HepG2 (cell line): Measurements from ENCODE around the gene PYURF. TPM values are rescaled to one million over a fixed set of nuclear protein-coding genes. Genes with fewer than 3 reads are reported as not detected.

Experiments used
- ATAC-seq: fragments of 200-7000 bp; cut with Tn5 transposase; 3 replicates; pipeline ENCODE4 v1.9.1; 2020; ENCODE audit warnings: mild to moderate bottlenecking, moderate library complexity
- BruUV-seq: library from RNA; stranded (reverse); fragments of 400-500 nt; replicated peaks from 2 replicates; lab custom pipeline; 2021; lab: Mats Ljungman, UMichigan
- CTCF ChIA-PET: fragments of 300-600 bp; formaldehyde crosslinking; extraction: SDS; loops from one replicate; lab custom pipeline; 2021; ENCODE audit warnings: low total read pairs, inconsistent platforms, low intra/inter-chr PET ratio; lab: Yijun Ruan, JAX
- POLR2A ChIA-PET: fragments of 350-600 bp; sonication (Branson Sonifier 250); formaldehyde crosslinking; loops from one replicate; lab custom pipeline; 2020; ENCODE audit warnings: antibody characterized with exemption, inconsistent platforms; lab: Yijun Ruan, JAX
- DNase-seq: peaks from one replicate; pipeline ENCODE4 v3.0.0-alpha.2; 2015; ENCODE audit warnings: low spot score
- FAIRE-seq: peaks from 3 replicates; lab custom pipeline; 2011; peaks lifted over from hg19 to GRCh38; lab: Jason Lieb, UNC
- H2AFZ ChIP-seq: one replicate; pipeline ENCODE4 v1.6.1; 2011; ENCODE audit warnings: low read length, inconsistent platforms
- H3K27ac ChIP-seq: fragments of 300-600 bp; 3 replicates; pipeline ENCODE4 v1.8.0; 2011; ENCODE audit warnings: mixed run types, mild to moderate bottlenecking, mixed read lengths, low read length, inconsistent platforms; ENCODE audit not compliant: insufficient read depth; ENCODE audit errors: extremely low read length
- H3K27me3 ChIP-seq, 2 experiments: fragments of 200-600 bp in 1 of 2; 2 replicates in 1 of 2; 3 replicates in 1 of 2; pipeline versions ENCODE4 v1.6.0 to v1.8.0; 2011; ENCODE audit warnings: low read length in 2 of 2, mild to moderate bottlenecking in 2 of 2, moderate library complexity in 2 of 2, inconsistent platforms in 1 of 2; ENCODE audit not compliant: insufficient read depth in 2 of 2, control insufficient read depth in 1 of 2
- H3K36me3 ChIP-seq, 2 experiments: fragments of 200-600 bp in 1 of 2; replicated peaks in 1 of 2; 2 replicates in 1 of 2; 3 replicates in 1 of 2; pipeline versions ENCODE4 v1.5.1 to v1.8.0; 2011; ENCODE audit warnings: low read length in 2 of 2, inconsistent platforms in 1 of 2; ENCODE audit not compliant: insufficient read depth in 2 of 2, control insufficient read depth in 1 of 2
- H3K4me1 ChIP-seq: 2 replicates; pipeline ENCODE4 v1.5.1; 2012; ENCODE audit warnings: low read length, inconsistent platforms; ENCODE audit not compliant: insufficient read depth
- H3K4me2 ChIP-seq: 2 replicates; pipeline ENCODE4 v1.6.0; 2011; ENCODE audit warnings: low read depth, low read length, inconsistent platforms
- H3K4me3 ChIP-seq, 3 experiments: fragments of 200-600 bp in 1 of 3; sonication (generic), shearing (Covaris generic) in 1 of 3; replicated peaks in 1 of 3; 2 replicates each; pipeline ENCODE4 v1.5.1; 2011 to 2016; ENCODE audit warnings: low read length in 3 of 3, inconsistent platforms in 2 of 3, low read depth in 2 of 3, mild to moderate bottlenecking in 2 of 3, control low read depth in 1 of 3, mixed read lengths in 1 of 3; ENCODE audit not compliant: insufficient read depth in 1 of 3
- H3K79me2 ChIP-seq: one replicate; pipeline ENCODE4 v1.6.1; 2011; ENCODE audit warnings: low read length, inconsistent platforms; ENCODE audit not compliant: insufficient read depth
- H3K9ac ChIP-seq: 2 replicates; pipeline ENCODE4 v1.6.0; 2011; ENCODE audit warnings: mild to moderate bottlenecking, low read depth, low read length, inconsistent platforms; ENCODE audit not compliant: insufficient read depth
- H3K9me3 ChIP-seq: 2 replicates; pipeline ENCODE4 v1.5.1; 2012; ENCODE audit warnings: mild to moderate bottlenecking, low read length
- H4K20me1 ChIP-seq: 2 replicates; pipeline ENCODE4 v1.6.0; 2011; ENCODE audit warnings: inconsistent platforms, mild to moderate bottlenecking, low read length, moderate library complexity; ENCODE audit not compliant: insufficient read depth
- ARID3A ChIP-seq: IDR thresholded peaks from 2 replicates; pipeline ENCODE4 v1.6.1; 2012; ENCODE audit warnings: low read depth, low read length, improper control_type of control experiment
- ATAD3A ChIP-seq: sonication (generic); formaldehyde crosslinking; IDR thresholded peaks from 2 replicates; pipeline ENCODE4 v1.4.0; 2020; ENCODE audit warnings: missing genetic modification reagents
- BCLAF1 ChIP-seq: fragments of 450-650 bp; IDR thresholded peaks from 2 replicates; pipeline ENCODE4 v1.6.1; 2017; ENCODE audit warnings: mild to moderate bottlenecking
- PATZ1 ChIP-seq: sonication (generic); formaldehyde crosslinking; IDR thresholded peaks from 2 replicates; pipeline ENCODE4 v1.4.0; 2020; ENCODE audit warnings: missing genetic modification reagents
- RFX1 ChIP-seq: fragments of 450-650 bp; IDR thresholded peaks from 2 replicates; pipeline ENCODE4 v1.6.1; 2017
- ZBTB21 ChIP-seq: sonication (generic); formaldehyde crosslinking; IDR thresholded peaks from 2 replicates; pipeline ENCODE4 v1.4.0; 2020; ENCODE audit warnings: missing genetic modification reagents
- ZKSCAN8 ChIP-seq: IDR thresholded peaks from 2 replicates; pipeline ENCODE4 v1.6.1; 2016; ENCODE audit warnings: borderline replicate concordance, missing genetic modification reagents, missing compliant biosample characterization
- WGBS: methylation state at CpG from one replicate; pipeline ENCODE4 v1.1.6; 2017; ENCODE audit warnings: low lambda C conversion rate; 5-methylcytosine and 5-hydroxymethylcytosine counted together
- in situ Hi-C: cut with HindIII; loops from 2 replicates; pipeline ENCODE4 v1.10.0; 2017; ENCODE audit warnings: low pct_unique_long_range_greater_than_20kb; ENCODE audit not compliant: extremely low pct_ligation_motif_present
- intact Hi-C: fragments of 100-400 bp; cut with micrococcal nuclease; formaldehyde crosslinking; loops from one replicate; pipeline ENCODE4 v1.10.0; 2022; ENCODE audit not compliant: unreplicated experiment
- polyA plus RNA-seq, 8 experiments: library from polyadenylated mRNA; depleted of rRNA in 3 of 8; stranded (reverse) in 7 of 8; unstranded in 1 of 8; fragments of >200 nt; fragmentation: Illumina TruSeq in 4 of 8; extraction: Trizol in 4 of 8; gene quantifications; 2 replicates each; pipeline versions ENCODE4 v1.2.1 to v1.2.3, GENCODE V29; 2011 to 2016; ENCODE audit warnings: low read depth in 4 of 8, missing spikeins in 1 of 8, mixed read lengths in 1 of 8; ENCODE audit not compliant: insufficient read depth in 1 of 8
- total RNA-seq, 5 experiments: library from RNA; depleted of rRNA; stranded (reverse); fragments of >200 nt; fragmentation: Illumina TruSeq; extraction: Trizol; gene quantifications; 2 replicates each; pipeline ENCODE4 v1.2.3, GENCODE V29; 2016; ENCODE audit warnings: low read depth in 1 of 5
- TF ChIP-seq, protein P1 (sequence below): sonication (generic); formaldehyde crosslinking; IDR thresholded peaks from one replicate; pipeline ENCODE4 v1.5.1; 2020; ENCODE audit warnings: mild to moderate bottlenecking, missing genetic modification reagents; ENCODE audit errors: not compliant biosample characterization

The PYURF gene
- total and polyA plus RNA-seq, 2 of the 13 experiments (the other 11 are each of a cell fraction or from before 2014, with no cell fraction given) = 59.9 to 95.2 TPM

DNA sequence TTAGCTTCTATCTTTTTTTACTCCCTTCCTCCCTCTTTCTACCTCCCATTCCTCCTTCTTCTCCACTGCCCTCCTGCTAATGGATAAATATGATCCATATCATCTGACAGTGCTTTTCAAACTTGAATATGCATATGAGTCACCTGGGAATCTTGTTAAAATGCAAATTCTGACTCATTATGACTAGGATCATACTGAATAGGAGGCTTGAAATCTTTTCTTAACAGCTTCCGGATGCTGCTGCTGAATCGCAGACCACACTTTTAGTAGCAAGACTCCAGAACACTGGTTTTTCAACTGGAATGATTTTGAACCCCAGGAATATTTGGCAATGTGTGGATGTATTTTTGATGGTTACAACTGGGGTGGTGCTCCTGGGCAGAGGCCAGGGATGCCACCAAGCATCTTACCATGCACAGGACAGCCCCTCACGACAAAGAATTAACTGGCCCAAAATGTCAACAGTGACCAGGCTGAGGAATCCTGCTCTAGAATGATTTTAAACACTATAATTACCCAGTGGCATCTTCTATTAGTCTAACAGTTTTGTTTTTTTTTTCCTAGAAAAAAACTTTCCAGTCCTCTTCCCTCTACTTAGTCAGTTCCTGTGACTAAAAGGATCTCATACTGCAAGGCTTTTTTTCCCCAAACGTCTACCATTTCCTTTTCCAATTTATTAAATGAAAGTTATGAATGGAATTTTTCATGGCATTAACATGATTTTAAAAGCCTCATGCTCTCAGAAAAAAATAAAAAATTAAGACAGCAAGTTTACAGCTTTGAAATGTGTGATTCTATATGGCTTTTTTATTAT, 10.6 kb upstream of the PYURF start:
- no peak for ATAC-seq
- Histone ChIP-seq H3K9ac (no peak overlapping the region), H3K4me3 (no peak overlapping the region), H3K9me3 (no peaks in the 10 kb centered on the region), H3K79me2 (no peaks in the 10 kb centered on the region), H3K4me2 (no peak overlapping the region), H2AFZ (no peak overlapping the region), H4K20me1 (no peaks in the 10 kb centered on the region), H3K27ac (no peak overlapping the region), H3K4me1 (peaks cover 4% of the 10 kb centered on the region; the same call in 1 of the 2 replicates), H3K27me3 (no peaks in the 10 kb centered on the region), H3K36me3 (no peaks in the 10 kb centered on the region)
- ChIA-PET CTCF (no interaction called here), POLR2A (no interaction called here)
- in situ Hi-C loops = loop anchor here (10.0 to 25.0 kb wide), 2 partner anchors 278 to 491 kb away; no protein-coding TSS in a partner anchor
- intact Hi-C loops = no loop called here
- WGBS = 34% methylated on average over 4 of the region's 4 CpGs
- FAIRE-seq = no peak
- no TSS peak for BruUV-seq
- DNase-seq = no peak
- TF ChIP-seq RFX1 = no peak
- TF ChIP-seq ZBTB21 (CRISPR knock-in tag) = no peak
- TF ChIP-seq ZKSCAN8 = no peak
- no peak for TF ChIP-seq BCLAF1
- no peak for TF ChIP-seq ATAD3A (CRISPR knock-in tag)
- no peak for TF ChIP-seq ARID3A
- TF ChIP-seq, protein P1, sequence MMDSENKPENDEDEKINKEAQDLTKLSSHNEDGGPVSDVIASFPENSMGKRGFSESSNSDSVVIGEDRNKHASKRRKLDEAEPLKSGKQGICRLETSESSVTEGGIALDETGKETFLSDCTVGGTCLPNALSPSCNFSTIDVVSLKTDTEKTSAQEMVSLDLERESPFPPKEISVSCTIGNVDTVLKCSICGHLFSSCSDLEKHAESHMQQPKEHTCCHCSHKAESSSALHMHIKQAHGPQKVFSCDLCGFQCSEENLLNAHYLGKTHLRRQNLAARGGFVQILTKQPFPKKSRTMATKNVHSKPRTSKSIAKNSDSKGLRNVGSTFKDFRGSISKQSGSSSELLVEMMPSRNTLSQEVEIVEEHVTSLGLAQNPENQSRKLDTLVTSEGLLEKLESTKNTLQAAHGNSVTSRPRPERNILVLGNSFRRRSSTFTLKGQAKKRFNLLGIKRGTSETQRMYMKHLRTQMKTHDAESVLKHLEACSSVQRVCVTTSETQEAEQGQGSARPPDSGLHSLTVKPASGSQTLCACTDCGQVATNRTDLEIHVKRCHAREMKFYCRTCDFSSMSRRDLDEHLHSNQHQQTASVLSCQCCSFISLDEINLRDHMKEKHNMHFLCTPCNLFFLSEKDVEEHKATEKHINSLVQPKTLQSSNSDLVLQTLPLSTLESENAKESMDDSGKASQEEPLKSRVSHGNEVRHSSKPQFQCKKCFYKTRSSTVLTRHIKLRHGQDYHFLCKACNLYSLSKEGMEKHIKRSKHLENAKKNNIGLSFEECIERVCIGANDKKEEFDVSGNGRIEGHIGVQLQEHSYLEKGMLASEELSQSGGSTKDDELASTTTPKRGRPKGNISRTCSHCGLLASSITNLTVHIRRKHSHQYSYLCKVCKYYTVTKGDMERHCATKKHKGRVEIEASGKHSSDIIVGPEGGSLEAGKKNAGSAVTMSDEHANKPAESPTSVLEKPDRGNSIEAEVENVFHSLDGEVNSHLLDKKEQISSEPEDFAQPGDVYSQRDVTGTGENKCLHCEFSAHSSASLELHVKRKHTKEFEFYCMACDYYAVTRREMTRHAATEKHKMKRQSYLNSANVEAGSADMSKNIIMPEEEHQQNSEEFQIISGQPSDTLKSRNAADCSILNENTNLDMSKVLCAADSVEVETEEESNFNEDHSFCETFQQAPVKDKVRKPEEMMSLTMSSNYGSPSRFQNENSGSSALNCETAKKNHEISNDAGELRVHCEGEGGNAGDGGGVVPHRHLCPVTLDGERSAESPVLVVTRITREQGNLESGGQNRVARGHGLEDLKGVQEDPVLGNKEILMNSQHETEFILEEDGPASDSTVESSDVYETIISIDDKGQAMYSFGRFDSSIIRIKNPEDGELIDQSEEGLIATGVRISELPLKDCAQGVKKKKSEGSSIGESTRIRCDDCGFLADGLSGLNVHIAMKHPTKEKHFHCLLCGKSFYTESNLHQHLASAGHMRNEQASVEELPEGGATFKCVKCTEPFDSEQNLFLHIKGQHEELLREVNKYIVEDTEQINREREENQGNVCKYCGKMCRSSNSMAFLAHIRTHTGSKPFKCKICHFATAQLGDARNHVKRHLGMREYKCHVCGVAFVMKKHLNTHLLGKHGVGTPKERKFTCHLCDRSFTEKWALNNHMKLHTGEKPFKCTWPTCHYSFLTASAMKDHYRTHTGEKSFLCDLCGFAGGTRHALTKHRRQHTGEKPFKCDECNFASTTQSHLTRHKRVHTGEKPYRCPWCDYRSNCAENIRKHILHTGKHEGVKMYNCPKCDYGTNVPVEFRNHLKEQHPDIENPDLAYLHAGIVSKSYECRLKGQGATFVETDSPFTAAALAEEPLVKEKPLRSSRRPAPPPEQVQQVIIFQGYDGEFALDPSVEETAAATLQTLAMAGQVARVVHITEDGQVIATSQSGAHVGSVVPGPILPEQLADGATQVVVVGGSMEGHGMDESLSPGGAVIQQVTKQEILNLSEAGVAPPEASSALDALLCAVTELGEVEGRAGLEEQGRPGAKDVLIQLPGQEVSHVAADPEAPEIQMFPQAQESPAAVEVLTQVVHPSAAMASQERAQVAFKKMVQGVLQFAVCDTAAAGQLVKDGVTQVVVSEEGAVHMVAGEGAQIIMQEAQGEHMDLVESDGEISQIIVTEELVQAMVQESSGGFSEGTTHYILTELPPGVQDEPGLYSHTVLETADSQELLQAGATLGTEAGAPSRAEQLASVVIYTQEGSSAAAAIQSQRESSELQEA = no peak
- no peak for TF ChIP-seq PATZ1 (CRISPR knock-in tag)
